SK-N-MC (cell line): ENCODE measurements around the gene DLX6.

Source experiments
- EZH2 ChIP-seq: fragments of 200-600 bp; sonication (generic); IDR thresholded peaks from one replicate; pipeline ENCODE4 v1.6.1; 2017; ENCODE audit warnings: antibody characterized with exemption
- POLR2AphosphoS5 ChIP-seq: IDR thresholded peaks from 2 replicates; pipeline ENCODE4 v1.6.1; 2012; ENCODE audit warnings: mild to moderate bottlenecking, low read depth, low read length, borderline replicate concordance

GRCh38 chr7:97025983-97026714 lies 20.8 kb downstream of the DLX6 start:
- TF ChIP-seq POLR2AphosphoS5 (no peak), EZH2 (no peak)
